Measurements from ENCODE around the gene ITSN2.

GRCh38 chr2:24403168-24403831 is 43.0 kb upstream of the ITSN2 start:
- TF ChIP-seq CTCF (conservative IDR thresholded peaks at IDR 0.05 in 1 of 2, IDR thresholded peaks at IDR 0.05 in 1 of 2; ENCODE audit: extremely low read depth in 1 of 2, insufficient read depth in 1 of 2, low read depth in 1 of 2, low read length in 2 of 2) (no peak), EZH2 (IDR thresholded peaks at IDR 0.05; ENCODE audit: borderline replicate concordance, low read length) (no peak)
